ENCODE data around the gene ORC3. TPM values are rescaled to one million over a fixed set of nuclear protein-coding genes. Genes with fewer than 3 reads are reported as not detected.

The ORC3 gene
- total RNA-seq, 4 donors from 2014 or later: 20.7 to 30.3 (median 24.5) TPM

DNA sequence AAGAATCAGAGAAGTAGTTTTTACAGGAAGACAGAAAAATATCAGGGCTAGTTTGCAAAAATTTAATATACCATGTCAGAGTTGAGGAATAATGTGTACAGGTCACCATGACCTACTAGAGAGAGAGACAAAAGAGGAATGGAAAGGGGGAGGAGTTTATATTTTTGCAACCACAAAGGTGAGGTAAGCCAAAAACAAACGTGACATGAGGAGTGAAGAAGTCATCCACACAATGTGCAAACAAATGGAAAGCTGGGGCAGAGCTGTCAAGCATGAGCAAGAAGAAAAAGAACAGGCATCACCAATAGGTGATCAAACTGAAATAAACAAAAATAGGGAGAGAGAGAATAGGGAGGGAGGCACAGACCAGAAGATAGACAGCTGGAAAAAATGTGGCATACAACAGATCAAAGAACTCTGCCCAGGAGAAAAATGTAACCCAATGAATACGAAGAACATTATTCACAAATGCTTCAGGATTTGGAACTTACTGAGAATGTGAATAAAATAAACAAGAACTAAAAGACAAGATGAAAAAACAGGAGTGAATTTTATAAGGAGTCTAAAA, 15.6 kb upstream of the ORC3 start:
- TF ChIP-seq, protein P1, sequence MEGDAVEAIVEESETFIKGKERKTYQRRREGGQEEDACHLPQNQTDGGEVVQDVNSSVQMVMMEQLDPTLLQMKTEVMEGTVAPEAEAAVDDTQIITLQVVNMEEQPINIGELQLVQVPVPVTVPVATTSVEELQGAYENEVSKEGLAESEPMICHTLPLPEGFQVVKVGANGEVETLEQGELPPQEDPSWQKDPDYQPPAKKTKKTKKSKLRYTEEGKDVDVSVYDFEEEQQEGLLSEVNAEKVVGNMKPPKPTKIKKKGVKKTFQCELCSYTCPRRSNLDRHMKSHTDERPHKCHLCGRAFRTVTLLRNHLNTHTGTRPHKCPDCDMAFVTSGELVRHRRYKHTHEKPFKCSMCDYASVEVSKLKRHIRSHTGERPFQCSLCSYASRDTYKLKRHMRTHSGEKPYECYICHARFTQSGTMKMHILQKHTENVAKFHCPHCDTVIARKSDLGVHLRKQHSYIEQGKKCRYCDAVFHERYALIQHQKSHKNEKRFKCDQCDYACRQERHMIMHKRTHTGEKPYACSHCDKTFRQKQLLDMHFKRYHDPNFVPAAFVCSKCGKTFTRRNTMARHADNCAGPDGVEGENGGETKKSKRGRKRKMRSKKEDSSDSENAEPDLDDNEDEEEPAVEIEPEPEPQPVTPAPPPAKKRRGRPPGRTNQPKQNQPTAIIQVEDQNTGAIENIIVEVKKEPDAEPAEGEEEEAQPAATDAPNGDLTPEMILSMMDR (IDR thresholded peaks at IDR 0.05; ENCODE audit: low read depth): no peak

DNA sequence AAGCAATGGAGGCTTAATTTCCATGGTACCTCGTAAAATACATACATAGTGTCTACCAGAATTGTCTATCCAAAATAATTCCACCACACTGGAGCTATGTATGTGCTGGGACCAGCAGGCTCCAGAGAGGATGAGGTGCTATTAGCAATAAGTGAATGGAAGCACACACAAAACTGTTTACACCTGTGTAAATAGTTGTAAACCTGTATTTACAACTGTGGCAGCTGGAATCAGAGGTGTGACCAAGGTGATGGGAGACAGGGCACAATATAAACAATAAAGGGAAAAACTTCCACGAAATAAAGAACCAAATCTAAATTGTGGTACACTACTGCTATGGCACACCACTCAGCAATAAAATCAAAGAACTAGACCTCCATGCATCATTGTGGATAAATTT, 14.5 kb upstream of the ORC3 start:
- TF ChIP-seq, protein P1 (IDR thresholded peaks at IDR 0.05; ENCODE audit: low read depth): no peak

DNA sequence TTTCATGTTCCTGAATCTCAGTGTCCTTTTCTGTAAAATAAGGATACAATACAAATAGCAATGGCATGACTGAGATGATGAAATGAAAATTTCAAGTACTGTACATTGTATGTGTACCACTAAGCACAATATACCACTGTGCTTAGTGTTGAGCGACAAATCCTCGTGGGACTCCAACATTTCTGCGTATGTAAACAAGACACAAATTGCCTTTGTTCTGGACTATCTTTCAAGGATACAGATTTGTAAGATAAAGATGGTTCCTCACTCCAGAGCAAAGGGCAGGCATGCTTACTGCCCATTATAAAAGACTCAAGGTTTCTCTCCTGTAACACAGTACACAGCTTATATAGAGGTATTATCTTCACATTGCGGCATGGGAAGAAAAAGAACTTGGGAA, 6.1 kb upstream of the ORC3 start:
- TF ChIP-seq, protein P1 (IDR thresholded peaks at IDR 0.05; ENCODE audit: low read depth): no peak

DNA sequence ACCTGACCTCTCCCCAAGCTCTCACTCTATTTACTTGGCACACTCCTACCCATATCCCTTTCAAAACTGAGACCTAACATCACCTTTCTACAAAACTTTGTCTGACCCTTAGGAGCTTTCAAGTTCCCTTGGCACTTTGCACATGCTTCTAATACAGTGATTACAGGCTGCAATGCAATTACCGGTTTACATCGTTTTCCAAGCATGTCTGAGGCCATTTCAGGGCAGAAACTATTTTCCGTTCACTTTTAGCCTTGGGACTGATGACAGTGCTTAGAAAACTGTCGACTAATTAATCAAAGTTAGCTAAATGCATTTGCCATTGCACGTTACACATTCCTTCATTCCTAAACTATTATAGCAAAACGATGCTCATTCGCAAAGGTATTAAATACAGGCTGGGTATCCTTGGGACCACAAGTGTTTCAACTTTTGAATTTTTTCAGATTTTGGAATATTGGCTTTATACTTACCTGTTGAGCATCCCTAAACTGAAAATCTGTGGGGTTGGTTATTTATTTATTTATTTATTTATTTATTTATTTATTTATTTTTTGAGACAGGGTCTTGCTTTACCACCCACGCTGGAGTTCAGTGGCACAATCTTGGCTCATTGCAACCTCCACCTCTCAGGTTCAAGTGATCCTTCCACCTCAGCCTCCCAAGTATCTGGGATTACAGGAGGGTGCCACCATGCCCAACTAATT, 3.4 kb upstream of the ORC3 start:
- TF ChIP-seq, protein P1 (IDR thresholded peaks at IDR 0.05; ENCODE audit: low read depth): no peak

DNA sequence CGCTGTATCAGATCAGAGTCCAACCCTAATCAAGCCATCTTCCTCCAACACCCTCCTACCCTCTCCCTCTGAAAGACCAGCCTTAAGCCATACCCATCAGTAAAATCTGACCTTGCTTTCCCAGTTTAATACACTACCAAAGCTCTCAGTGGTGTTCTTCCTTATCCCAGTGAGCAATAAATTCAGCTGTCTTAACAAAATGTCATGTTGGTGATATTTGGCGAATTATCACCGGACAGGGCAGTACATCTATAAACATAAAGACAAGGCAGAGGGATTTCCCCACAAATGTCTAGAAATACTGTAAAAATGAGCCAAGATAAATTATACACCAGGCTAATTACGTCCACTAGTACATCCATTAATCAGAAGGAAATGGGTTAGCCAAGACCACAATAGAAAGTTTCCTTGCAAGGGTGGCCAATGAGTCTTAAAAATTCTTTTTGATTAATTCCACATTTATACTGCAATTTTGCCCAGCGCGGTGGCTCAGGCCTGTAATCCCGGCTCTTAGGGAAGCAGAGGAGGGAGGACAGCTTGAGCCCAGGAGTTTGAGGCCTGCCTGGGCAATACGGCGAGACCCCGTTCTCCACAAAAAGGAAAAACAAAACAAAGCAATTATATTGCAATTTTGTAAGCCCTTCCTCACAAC, 1.1 kb upstream of the ORC3 start:
- TF ChIP-seq, protein P1 (IDR thresholded peaks at IDR 0.05; ENCODE audit: low read depth): no peak

DNA sequence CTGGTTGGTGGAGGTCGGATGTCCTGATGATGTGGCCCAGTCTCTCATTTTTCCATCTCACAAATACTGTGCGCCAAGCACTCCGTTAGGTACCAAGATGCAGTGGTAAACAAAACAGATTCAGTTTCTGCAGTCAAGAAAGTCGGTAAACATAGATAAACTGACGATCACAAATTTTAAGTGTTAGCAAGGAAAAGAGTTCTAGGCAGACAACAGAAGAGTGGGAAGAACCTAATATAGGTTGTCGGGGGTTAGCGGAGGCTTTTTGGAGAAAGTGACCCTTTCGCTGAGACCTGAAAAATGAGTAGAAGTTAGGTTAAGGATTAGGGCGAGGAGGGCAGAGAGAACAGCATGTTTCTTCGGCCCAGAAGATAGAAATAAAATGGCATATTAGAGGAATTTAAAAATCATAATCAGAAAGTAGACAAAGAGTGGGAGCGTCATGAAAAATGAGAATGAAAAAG, 514 bp downstream of the ORC3 start:
- TF ChIP-seq, protein P1 (IDR thresholded peaks at IDR 0.05; ENCODE audit: low read depth): no peak

DNA sequence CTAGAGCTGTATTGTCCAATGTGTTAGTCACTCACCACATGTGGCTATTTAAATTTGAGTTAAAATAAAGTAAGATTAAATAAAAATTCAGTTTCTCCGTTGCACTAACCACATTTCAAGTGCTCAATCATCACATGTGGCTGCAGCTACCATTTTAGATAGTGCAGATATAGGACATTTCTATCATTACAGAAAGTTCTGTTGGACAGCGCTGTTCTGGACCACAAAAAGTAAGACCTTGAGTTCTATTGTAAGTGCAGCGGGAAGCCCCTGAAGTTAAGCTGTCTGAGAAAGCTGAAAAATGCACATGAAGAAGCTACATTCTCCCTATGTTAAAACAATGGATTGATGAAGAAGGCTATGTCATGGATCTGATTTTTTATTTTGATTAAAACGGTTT, 1.1 kb downstream of the ORC3 start:
- TF ChIP-seq, protein P1 (IDR thresholded peaks at IDR 0.05; ENCODE audit: low read depth): no peak

Measured in subcutaneous adipose tissue (tissue), 4 donors.